HepG2 (cell line): Measurements from ENCODE around the gene HOMEZ. TPM values are rescaled to one million over a fixed set of nuclear protein-coding genes. Genes with fewer than 3 reads are reported as not detected.

Experiments
- AGO2 ChIP-seq: fragments of 200-400 bp; formaldehyde crosslinking; optimal IDR thresholded peaks from 2 replicates; pipeline ENCODE3; 2017; ENCODE audit warnings: mild to moderate bottlenecking, low read depth, low read length, moderate library complexity
- CENPBD1 ChIP-seq: sonication (generic); formaldehyde crosslinking; IDR thresholded peaks from 2 replicates; pipeline ENCODE4 v1.8.0; 2022; ENCODE audit warnings: missing genetic modification reagents, low read depth, mild to moderate bottlenecking, borderline replicate concordance
- IKZF4 ChIP-seq: sonication (generic); formaldehyde crosslinking; IDR thresholded peaks from 2 replicates; pipeline ENCODE4 v1.5.1; 2020; ENCODE audit warnings: borderline replicate concordance, mild to moderate bottlenecking, low read depth, missing genetic modification reagents; ENCODE audit errors: not compliant biosample characterization
- LCORL ChIP-seq, 2 experiments: fragments of 450-650 bp in 1 of 2; sonication (generic) in 1 of 2; formaldehyde crosslinking in 1 of 2; IDR thresholded peaks; 2 replicates each; pipeline versions ENCODE4 v1.5.0 to v1.6.1; 2017 to 2020; ENCODE audit warnings: antibody characterized with exemption in 1 of 2, missing genetic modification reagents in 1 of 2
- PAF1 ChIP-seq: IDR thresholded peaks from 2 replicates; pipeline ENCODE4 v1.6.1; 2016; ENCODE audit warnings: missing genetic modification reagents, missing compliant biosample characterization
- SP2 ChIP-seq: sonication (generic); formaldehyde crosslinking; IDR thresholded peaks from 2 replicates; pipeline ENCODE4 v1.5.1; 2020; ENCODE audit warnings: mild to moderate bottlenecking, missing genetic modification reagents
- SRF ChIP-seq: IDR thresholded peaks from 2 replicates; pipeline ENCODE4 v1.6.1; 2011; ENCODE audit warnings: mild to moderate bottlenecking, low read depth, low read length, moderate library complexity
- TARDBP ChIP-seq: sonication (generic); formaldehyde crosslinking; IDR thresholded peaks from 2 replicates; pipeline ENCODE4 v1.8.0; 2022; ENCODE audit warnings: mild to moderate bottlenecking, missing genetic modification reagents
- TRIM24 ChIP-seq: sonication (generic); formaldehyde crosslinking; IDR thresholded peaks from 2 replicates; pipeline ENCODE4 v1.8.0; 2022; ENCODE audit warnings: mild to moderate bottlenecking, missing genetic modification reagents
- ZNF367 ChIP-seq: sonication (generic); formaldehyde crosslinking; IDR thresholded peaks from 2 replicates; pipeline ENCODE4 v1.4.0; 2020; ENCODE audit warnings: missing genetic modification reagents, borderline replicate concordance
- ZNF451 ChIP-seq: sonication (generic); formaldehyde crosslinking; IDR thresholded peaks from 2 replicates; pipeline ENCODE4 v1.5.0; 2020; ENCODE audit warnings: mild to moderate bottlenecking, missing genetic modification reagents
- ZNF562 ChIP-seq: sonication (generic); formaldehyde crosslinking; IDR thresholded peaks from 2 replicates; pipeline ENCODE4 v1.8.0; 2022; ENCODE audit warnings: missing genetic modification reagents, borderline replicate concordance
- ZNF749 ChIP-seq: sonication (generic); formaldehyde crosslinking; IDR thresholded peaks from 2 replicates; pipeline ENCODE4 v1.8.0; 2022; ENCODE audit warnings: mild to moderate bottlenecking, missing genetic modification reagents, moderate library complexity, borderline replicate concordance
- ZNF772 ChIP-seq: sonication (generic); formaldehyde crosslinking; IDR thresholded peaks from 2 replicates; pipeline ENCODE4 v1.5.0; 2020; ENCODE audit warnings: mild to moderate bottlenecking, missing genetic modification reagents
- ZNF784 ChIP-seq: sonication (generic); formaldehyde crosslinking; IDR thresholded peaks from 2 replicates; pipeline ENCODE4 v1.5.1; 2020; ENCODE audit warnings: missing genetic modification reagents, mild to moderate bottlenecking, borderline replicate concordance
- polyA plus RNA-seq, 8 experiments: library from polyadenylated mRNA; depleted of rRNA in 3 of 8; stranded (reverse) in 7 of 8; unstranded in 1 of 8; fragments of >200 nt; fragmentation: Illumina TruSeq in 4 of 8; extraction: Trizol in 4 of 8; gene quantifications; 2 replicates each; pipeline versions ENCODE4 v1.2.1 to v1.2.3, GENCODE V29; 2011 to 2016; ENCODE audit warnings: low read depth in 4 of 8, missing spikeins in 1 of 8, mixed read lengths in 1 of 8; ENCODE audit not compliant: insufficient read depth in 1 of 8
- total RNA-seq, 5 experiments: library from RNA; depleted of rRNA; stranded (reverse); fragments of >200 nt; fragmentation: Illumina TruSeq; extraction: Trizol; gene quantifications; 2 replicates each; pipeline ENCODE4 v1.2.3, GENCODE V29; 2016; ENCODE audit warnings: low read depth in 1 of 5
- TF ChIP-seq, protein P1 (sequence below): sonication (generic); formaldehyde crosslinking; IDR thresholded peaks from 2 replicates; pipeline ENCODE4 v1.4.0; 2020; ENCODE audit warnings: missing genetic modification reagents, borderline replicate concordance
- TF ChIP-seq, protein P2 (sequence below): IDR thresholded peaks from 2 replicates; pipeline ENCODE4 v1.6.1; 2012; ENCODE audit warnings: low read depth, low read length, improper control_type of control experiment
- TF ChIP-seq, protein P3 (sequence below): IDR thresholded peaks from 2 replicates; pipeline ENCODE4 v1.6.1; 2016; ENCODE audit warnings: mild to moderate bottlenecking, missing biosample characterization, missing genetic modification reagents
- TF ChIP-seq, protein P4 (sequence below): sonication (generic); formaldehyde crosslinking; IDR thresholded peaks from 2 replicates; pipeline ENCODE4 v1.8.1; 2023; ENCODE audit warnings: missing genetic modification reagents, inconsistent platforms, borderline replicate concordance

HOMEZ gene
- total and polyA plus RNA-seq, 2 of the 13 experiments (the other 11 are each of a cell fraction or from before 2014, with no cell fraction given), result 14.5 to 31.8 TPM

- TF ChIP-seq, protein P1, sequence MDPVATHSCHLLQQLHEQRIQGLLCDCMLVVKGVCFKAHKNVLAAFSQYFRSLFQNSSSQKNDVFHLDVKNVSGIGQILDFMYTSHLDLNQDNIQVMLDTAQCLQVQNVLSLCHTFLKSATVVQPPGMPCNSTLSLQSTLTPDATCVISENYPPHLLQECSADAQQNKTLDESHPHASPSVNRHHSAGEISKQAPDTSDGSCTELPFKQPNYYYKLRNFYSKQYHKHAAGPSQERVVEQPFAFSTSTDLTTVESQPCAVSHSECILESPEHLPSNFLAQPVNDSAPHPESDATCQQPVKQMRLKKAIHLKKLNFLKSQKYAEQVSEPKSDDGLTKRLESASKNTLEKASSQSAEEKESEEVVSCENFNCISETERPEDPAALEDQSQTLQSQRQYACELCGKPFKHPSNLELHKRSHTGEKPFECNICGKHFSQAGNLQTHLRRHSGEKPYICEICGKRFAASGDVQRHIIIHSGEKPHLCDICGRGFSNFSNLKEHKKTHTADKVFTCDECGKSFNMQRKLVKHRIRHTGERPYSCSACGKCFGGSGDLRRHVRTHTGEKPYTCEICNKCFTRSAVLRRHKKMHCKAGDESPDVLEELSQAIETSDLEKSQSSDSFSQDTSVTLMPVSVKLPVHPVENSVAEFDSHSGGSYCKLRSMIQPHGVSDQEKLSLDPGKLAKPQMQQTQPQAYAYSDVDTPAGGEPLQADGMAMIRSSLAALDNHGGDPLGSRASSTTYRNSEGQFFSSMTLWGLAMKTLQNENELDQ (CRISPR knock-in tag), result peak; percentile 22; the same call in 1 of the 2 replicates
- TF ChIP-seq TARDBP (CRISPR knock-in tag) (peak; percentile 58; the same call in 1 of the 2 replicates), SP2 (CRISPR knock-in tag) (no peak), ZNF784 (no peak), AGO2 (peak; percentile 96), PAF1 (no peak; the same call in 1 of the 2 replicates), SRF (no peak), TRIM24 (CRISPR knock-in tag) (no peak), ZNF772 (CRISPR knock-in tag) (peak; percentile 95), IKZF4 (CRISPR knock-in tag) (no peak), ZNF562 (CRISPR knock-in tag) (no peak), LCORL (IDR thresholded peaks at IDR 0.05) (no peak), LCORL (CRISPR knock-in tag; IDR thresholded peaks at IDR 0.05) (no peak), ZNF749 (CRISPR knock-in tag) (peak; percentile 46; the same call in 1 of the 2 replicates), CENPBD1 (no peak), ZNF367 (CRISPR knock-in tag) (no peak; the same call in 1 of the 2 replicates), ZNF451 (CRISPR knock-in tag) (peak; percentile 94)
- TF ChIP-seq, protein P2, sequence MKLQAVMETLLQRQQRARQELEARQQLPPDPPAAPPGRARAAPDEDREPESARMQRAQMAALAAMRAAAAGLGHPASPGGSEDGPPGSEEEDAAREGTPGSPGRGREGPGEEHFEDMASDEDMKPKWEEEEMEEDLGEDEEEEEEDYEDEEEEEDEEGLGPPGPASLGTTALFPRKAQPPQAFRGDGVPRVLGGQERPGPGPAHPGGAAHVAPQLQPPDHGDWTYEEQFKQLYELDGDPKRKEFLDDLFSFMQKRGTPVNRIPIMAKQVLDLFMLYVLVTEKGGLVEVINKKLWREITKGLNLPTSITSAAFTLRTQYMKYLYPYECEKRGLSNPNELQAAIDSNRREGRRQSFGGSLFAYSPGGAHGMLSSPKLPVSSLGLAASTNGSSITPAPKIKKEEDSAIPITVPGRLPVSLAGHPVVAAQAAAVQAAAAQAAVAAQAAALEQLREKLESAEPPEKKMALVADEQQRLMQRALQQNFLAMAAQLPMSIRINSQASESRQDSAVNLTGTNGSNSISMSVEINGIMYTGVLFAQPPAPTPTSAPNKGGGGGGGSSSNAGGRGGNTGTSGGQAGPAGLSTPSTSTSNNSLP, result 0 out of 2 replicates have a peak, but pooled peaks have one; percentile 11
- TF ChIP-seq, protein P3, sequence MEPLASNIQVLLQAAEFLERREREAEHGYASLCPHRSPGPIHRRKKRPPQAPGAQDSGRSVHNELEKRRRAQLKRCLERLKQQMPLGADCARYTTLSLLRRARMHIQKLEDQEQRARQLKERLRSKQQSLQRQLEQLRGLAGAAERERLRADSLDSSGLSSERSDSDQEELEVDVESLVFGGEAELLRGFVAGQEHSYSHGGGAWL, result peak; percentile 89
- TF ChIP-seq, protein P4, sequence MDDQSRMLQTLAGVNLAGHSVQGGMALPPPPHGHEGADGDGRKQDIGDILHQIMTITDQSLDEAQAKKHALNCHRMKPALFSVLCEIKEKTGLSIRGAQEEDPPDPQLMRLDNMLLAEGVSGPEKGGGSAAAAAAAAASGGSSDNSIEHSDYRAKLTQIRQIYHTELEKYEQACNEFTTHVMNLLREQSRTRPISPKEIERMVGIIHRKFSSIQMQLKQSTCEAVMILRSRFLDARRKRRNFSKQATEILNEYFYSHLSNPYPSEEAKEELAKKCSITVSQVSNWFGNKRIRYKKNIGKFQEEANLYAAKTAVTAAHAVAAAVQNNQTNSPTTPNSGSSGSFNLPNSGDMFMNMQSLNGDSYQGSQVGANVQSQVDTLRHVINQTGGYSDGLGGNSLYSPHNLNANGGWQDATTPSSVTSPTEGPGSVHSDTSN (CRISPR knock-in tag), result 0 out of 2 replicates have a peak, but pooled peaks have one; percentile 87
Observed at GRCh38 chr14:23302290-23303225, 16.6 kb upstream of the HOMEZ start, which contains the start of gene PPP1R3E (continued).
